IPS DF 6.9 (cell line): Measurements from ENCODE around the gene SMIM38.

Source experiments
- DNase-seq: peaks from one replicate; pipeline ENCODE4 v3.0.0-alpha.2; 2013; ENCODE audit warnings: low read depth, low spot score
- H3K27ac ChIP-seq: one replicate; pipeline ENCODE4 v1.5.1; 2013; ENCODE audit warnings: low read length, control low read depth
- H3K27me3 ChIP-seq: 2 replicates; pipeline ENCODE4 v1.6.1; 2013; ENCODE audit warnings: mild to moderate bottlenecking, low read length; ENCODE audit not compliant: control insufficient read depth, insufficient read depth
- H3K36me3 ChIP-seq: 2 replicates; pipeline ENCODE4 v1.6.1; 2013; ENCODE audit warnings: low read length; ENCODE audit not compliant: control insufficient read depth, insufficient read depth
- H3K4me1 ChIP-seq: 2 replicates; pipeline ENCODE4 v1.6.1; 2013; ENCODE audit warnings: low read length; ENCODE audit not compliant: control insufficient read depth, insufficient read depth
- H3K4me3 ChIP-seq: 2 replicates; pipeline ENCODE4 v1.5.1; 2013; ENCODE audit warnings: mild to moderate bottlenecking, low read length
- H3K9me3 ChIP-seq: 2 replicates; pipeline ENCODE4 v1.6.1; 2013; ENCODE audit warnings: low read length, inconsistent platforms; ENCODE audit not compliant: control insufficient read depth, insufficient read depth
- WGBS: extraction: QIAGEN DNeasy Blood & Tissue Kit; methylation state at CpG from one replicate; pipeline ENCODE4 v1.1.7; 2013; ENCODE audit warnings: mixed read lengths, missing lambda C conversion rate; ENCODE audit not compliant: insufficient read length, insufficient coverage; 5-methylcytosine and 5-hydroxymethylcytosine counted together

Gene SMIM38

DNA sequence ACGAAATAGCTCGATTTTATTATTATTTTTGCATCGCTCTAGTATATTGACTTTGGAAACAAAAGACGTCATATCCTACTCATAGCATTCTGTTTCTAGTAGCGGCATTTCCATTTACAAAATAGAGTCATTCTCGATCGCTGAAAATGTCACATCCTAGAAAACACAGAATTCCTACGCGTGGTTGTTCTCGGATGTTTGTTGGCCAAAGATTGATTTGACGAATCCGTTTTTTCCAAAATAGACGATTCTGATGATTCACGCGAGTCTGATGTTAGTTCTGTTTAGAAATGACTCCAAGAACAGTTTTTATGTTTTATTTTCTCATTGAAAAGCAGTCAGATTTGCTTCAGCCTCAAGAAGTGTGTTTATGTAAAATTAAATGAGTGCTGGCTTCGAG, 47.6 kb downstream of the SMIM38 start:
- Histone ChIP-seq H3K9me3 (no peaks in the 10 kb centered on the region), H3K27ac (no peak overlapping the region), H3K36me3 (no peaks in the 10 kb centered on the region), H3K4me3 (no peak overlapping the region), H3K27me3 (no peaks in the 10 kb centered on the region), H3K4me1 (0 out of 2 replicates have a peak, but pooled peaks cover 2% of the 10 kb centered on the region)
- no peak for DNase-seq
- WGBS, result no CpG with 5 or more reads among the region's 16 CpGs

DNA sequence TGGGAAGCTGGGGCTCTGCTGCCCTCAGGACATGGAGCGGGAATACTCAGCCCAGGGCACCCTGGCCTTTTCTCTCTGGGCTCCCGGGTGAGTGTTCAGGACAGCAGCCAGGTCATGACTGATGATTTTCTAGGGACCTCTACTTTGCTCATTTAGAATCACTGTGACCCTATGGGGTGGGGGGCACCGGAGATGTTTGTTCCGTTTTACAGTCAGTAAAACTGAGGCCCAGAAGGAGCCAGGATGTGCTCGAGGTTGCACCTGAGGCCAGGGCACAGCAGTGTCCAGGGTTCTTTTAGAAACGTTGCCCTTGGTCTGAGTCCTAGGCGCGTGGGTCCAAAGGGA, 48.1 kb downstream of the SMIM38 start:
- DNase-seq, result no peak
- no CpG with 5 or more reads among the region's 8 CpGs for WGBS
- H3K9me3 ChIP-seq, result no peaks in the 10 kb centered on the region
- 0 out of 2 replicates have a peak, but pooled peaks cover 2% of the 10 kb centered on the region for H3K4me1 ChIP-seq
- no peaks in the 10 kb centered on the region for H3K36me3 ChIP-seq
- no peaks in the 10 kb centered on the region for H3K27me3 ChIP-seq
- H3K4me3 ChIP-seq, result no peak overlapping the region
- H3K27ac ChIP-seq, result no peak overlapping the region

DNA sequence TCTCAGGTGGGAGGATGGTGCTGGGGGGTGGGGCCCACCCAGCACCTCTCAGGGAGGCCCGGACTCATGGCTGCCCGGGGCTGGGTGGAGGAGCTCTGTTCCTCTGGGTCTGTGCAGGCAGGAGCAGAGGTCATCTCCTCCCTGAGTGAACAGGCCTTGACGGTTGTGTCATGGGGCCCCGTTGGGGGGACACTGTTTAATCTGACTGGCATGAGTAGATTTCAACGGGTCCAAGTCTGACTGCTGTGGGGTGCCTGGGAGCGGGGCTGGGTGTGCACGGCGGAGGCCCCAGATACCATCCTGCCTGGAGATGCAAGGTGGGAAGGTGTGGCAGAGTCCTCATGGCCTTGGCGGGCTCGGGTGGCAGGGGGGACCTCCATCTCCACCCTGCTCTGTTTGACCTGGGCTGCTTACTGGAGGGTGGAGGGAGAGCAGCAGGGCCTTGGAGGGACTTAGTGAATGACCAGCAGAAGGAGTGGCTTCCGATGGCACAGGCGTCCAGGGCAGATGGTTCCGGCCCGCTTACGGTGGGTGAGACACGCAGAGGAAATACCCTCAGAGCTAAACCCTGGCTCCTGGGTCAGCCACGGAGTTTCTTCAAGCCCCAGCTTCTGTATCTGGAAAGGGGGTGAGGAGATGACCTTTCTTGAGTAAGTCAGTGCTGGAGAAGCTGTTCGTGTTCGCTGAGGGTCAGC, 48.7 kb downstream of the SMIM38 start:
- H3K27me3 ChIP-seq, result no peaks in the 10 kb centered on the region
- no peak overlapping the region for H3K4me3 ChIP-seq
- no CpG with 5 or more reads among the region's 19 CpGs for WGBS

DNA sequence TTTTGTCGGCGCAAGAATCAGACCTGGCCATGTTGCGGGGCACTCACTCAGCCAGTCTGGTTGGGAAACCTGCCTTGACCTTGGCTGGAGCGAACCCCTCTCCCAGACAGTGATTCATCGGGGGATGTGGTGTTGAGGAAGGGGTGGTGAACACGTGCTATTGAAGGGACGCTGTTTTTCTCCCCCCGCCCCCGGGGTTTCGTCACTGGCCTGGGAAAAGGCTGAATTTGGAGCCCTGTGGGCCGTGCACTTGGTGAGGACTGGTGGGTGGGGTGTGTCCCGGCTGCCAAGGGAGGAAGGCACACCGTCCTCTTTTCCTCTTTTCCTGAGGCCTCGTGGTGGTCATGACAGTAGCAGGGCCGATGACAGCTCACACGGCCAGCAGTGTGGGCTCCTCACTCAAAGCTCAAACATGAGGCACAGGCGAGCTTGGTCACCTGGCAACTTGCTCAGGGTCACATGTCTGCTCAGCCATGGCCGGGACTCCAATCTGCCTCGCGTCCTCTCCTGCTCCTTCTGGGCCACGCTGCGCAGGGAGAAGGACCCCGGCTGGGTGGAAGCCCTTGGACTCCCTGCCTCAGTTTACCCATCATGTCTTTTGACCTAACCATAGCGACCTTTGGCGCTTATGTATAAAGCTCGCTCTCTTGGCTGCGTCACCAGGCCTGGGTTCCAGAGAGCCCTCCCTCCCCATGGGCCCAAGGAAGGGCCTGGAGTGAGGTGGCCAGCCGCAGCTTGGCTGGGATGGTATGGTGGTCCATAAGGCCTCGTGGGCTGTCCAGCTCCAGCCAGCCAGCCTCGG, 49.4 kb downstream of the SMIM38 start:
- H3K27ac ChIP-seq, result no peak overlapping the region
- WGBS, result no CpG with 5 or more reads among the region's 30 CpGs

More for the DNA sequence above, 48.7 kb downstream of the SMIM38 start:
- Histone ChIP-seq H3K27ac (no peak overlapping the region), H3K9me3 (no peaks in the 10 kb centered on the region), H3K4me1 (0 out of 2 replicates have a peak, but pooled peaks cover 2% of the 10 kb centered on the region), H3K36me3 (no peaks in the 10 kb centered on the region)
- no peak for DNase-seq

More for the DNA sequence above, 49.4 kb downstream of the SMIM38 start:
- H3K27me3 ChIP-seq, result no peaks in the 10 kb centered on the region
- DNase-seq, result no peak
- H3K4me1 ChIP-seq, result 0 out of 2 replicates have a peak, but pooled peaks cover 2% of the 10 kb centered on the region
- no peaks in the 10 kb centered on the region for H3K9me3 ChIP-seq
- no peaks in the 10 kb centered on the region for H3K36me3 ChIP-seq
- no peak overlapping the region for H3K4me3 ChIP-seq
